HG03460 (cell line): ENCODE results near the gene BECN2.
"Not testable (repeated sequence)": the region's sequence is repeated elsewhere in the genome, so short reads cannot be mapped to it uniquely, and the experiment has no call there.

Experiments
- ATAC-seq: cut with Tn5 transposase; IDR thresholded peaks from one replicate; pipeline ENCODE4 v1.9.1; 2021; ENCODE audit not compliant: unreplicated experiment

The BECN2 gene

DNA sequence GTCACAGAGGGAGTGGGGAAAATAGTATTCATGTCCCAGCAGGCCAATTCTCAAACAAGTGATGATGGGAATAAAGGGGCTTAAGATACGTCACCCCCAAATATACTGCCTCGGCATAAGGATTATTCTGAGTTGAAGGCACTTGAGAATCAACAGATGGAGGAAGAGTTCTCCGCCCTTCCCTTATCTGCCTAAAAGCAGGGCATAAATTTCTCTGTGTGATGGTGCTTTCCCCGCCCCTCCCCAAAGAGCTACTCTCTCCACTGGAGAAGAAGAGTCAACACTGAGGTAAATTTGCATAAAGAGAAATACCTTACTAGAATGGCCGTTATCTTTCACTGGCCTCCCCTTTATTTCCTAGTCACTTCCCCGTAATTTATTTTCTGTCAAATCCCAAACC, 18.7 kb downstream of the BECN2 start:
- no peak for ATAC-seq

DNA sequence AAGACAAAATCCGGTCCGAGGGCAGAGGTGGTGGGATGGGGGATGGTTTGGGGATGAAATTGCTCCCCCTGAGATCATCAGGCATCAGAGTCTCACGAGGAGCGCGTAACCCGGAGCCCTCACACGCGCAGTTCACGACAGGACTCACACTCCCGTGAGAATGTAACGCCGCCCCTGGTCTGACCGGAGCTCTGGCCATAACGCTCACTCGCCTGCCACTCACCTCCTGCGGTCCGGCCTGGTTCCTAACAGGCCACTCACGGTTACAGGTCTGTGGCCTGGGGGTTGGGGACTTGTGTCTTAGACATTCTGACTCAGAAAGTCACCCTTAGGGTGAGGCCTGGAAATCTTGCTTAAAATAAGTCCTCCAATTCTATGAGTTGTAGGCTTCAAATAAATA, 21.5 kb downstream of the BECN2 start:
- no peak for ATAC-seq

DNA sequence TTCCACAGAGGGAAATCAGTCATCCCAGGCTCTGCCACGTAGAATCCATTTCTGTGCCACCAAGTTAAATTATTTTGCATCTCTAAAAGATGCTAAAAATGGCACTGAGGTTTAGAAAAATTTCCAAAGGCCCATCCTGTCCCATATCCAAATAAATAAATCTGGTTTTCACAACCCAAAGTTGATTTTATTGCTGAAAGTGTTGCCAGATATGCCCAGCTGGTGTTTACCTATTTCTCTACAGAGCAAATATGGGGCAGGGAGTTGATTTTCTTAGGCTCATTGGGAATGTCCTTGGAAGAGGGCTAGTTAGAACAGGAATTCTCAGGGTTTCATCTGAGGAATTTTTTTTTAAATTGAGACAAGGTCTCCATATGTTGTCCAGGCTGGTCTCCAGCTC, 22.4 kb downstream of the BECN2 start:
- no peak for ATAC-seq

DNA sequence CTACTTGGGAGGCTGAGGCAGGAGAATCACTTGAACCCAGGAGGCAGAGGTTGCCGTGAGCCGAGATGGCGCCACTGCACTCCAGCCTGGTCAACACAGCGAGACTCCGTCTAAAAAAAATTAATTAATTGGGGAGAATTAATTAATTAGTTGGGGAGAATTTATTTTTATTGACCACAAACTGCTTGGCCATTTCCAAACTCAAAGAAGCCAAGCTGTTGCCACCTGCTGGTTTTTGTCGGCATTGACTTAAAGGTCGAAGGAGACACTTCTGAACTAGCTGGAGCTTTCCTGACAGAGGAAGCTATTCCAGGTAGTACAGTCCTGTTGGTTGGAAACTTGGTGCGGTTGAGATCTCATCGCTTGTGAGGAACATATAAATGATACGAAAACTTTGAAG, 28.2 kb downstream of the BECN2 start:
- ATAC-seq: no peak

DNA sequence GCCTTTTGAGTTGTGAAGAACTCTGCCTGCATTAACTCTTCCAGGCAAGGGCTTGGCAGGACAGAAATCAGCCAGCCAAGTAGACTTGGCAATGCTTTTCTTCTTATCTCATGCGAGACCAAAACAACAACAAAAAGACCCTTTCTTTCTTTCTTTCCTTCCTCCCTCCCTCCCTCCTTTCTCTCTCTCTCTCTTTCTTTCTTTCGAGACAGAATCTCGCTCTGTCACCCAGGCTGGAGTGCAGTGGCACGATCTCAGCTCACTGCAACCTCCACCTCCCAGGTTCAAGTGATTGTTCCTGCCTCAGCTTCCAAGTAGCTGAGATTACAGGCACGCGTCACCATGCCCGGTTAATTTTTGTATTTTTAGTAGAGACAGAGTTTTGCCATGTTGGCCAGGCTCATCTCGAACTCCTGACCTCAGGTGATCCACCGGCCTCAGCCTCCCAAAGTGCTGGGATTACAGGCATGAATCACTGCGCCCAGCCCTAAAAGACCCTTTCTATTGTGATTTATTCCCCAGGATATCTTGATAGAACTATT, 30.9 kb downstream of the BECN2 start:
- ATAC-seq: not testable (repeated sequence)

DNA sequence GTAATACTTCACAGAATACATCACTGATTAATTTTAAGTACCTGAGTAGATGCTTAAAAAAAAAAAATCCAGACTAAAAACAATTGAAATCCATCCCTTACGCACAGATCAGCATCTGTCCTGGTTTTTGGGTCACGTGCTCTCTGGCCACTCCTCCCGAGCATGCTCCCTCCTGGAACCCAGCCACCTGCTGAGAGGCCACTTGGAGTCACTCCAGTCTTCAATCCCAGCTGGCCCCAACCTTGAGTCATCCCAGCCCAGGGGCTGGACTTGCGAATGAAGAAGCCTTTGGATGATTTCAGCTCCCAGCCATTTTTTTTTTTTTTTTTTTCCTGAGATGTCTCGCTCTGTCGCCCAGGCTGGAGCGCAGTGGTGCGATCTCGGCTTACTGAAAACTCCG, 32.5 kb downstream of the BECN2 start:
- ATAC-seq: no peak

DNA sequence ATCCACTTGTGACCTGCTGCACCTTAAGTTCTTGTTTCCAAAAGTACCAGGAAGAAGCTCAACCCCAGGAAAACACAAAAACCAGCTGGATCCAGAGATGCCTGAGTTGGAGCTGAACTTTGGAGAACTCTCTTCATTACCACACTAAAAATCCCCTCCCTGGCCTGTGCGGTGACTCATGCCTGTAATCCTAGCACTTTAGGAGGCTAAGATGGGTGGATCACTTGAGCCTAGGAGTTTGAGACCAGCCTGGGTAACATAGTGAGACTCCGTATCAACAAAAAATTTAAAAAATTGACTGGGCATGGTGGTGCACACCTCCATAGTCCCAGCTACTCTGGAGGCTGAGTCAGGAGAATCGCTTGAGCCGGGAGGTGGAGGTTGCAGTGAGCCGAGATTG, 35.2 kb downstream of the BECN2 start:
- ATAC-seq: no peak

DNA sequence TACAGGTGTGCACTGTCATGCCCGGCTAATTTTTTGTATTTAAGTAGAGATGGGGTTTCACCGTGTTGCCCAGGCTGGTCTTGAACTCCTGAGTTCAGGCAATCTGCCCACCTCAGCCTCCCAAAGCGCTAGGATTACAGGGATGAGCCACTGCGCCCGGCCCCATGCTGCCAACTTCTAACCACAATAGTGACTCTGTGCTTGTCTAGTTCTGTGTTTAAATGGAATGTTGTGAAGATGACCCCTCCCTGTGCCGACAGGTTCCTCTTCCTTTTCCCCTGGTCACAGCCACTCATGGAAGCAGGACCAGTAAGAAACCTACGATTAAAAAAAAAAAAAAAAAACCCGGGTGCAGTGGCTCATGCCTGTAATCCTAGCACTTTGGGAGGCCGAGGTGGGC, 36.6 kb downstream of the BECN2 start:
- ATAC-seq: no peak

DNA sequence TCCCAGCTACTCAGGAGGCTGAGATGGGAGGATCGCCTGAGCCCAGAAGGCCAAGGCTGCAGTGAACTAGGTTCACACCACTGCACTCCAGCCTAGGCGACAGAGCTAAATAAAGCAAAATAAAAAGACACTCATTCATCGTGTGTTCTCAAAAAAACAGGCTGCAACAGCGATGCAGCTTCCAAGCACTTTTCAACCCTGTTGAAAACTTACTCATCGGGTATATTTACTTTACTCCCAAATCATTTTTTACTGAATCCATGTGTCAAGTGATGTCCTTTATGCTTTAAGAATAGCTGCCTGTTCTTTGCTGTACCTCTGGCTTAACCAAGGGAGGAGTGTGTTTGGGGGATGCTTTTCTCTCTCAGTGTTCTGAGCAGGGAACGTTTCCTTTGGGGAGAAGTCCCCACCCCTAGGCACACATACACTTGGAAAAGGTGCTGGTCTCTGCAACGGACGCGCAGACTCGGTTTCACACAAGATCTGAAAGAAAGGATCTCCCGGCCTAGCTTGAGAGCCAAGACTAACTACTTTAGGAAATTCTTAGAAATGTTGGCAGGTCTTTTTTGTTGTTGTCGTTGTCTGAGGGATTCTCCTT, 39.9 kb downstream of the BECN2 start:
- no peak for ATAC-seq

DNA sequence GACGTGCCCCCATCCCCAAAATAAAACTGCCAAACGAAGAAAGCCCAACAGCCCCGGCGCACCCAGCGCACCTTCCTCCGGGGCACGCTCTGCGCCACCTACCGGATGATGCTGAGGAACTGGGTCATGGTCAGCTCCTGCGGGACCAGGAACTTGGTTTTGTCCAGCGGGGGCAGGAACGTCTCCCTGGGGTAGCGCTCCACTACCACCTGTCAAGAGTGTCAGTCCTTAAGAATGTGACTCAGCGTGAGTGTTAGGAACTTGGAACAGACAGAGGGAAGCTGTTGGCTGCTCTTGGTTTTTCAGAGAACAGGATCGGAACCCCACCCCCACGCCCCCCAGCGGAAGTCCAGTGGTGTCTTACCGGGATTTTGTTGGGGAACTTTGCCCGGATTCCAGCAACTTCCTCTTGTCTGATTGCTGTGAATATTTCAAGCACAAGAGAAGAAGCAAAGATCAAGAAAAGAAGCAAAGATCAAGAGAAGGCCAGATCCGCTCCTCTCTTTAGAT, 40.9 kb downstream of the BECN2 start:
- ATAC-seq: peak; percentile 80

DNA sequence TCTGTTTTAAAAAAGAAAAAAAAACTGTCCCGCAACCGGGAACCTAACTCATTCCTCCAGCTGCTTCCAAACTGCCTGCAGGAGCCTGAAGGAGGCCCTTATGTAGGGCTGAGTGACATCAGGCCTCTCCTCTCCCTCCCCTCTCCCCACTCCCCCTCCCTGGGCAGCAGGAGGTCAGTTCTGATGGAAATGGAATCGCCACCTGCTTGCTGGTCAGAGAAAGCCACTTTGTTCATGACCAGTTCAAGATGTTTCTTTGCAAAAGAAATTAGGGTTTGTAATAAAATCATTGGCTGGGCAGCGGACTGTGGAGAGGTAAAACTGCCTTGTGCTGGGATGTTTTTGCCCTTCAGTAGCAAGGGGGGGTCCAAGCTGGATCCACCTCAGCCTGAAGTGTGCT, 41.5 kb downstream of the BECN2 start, which contains the start of gene MAP1LC3C:
Gene MAP1LC3C, minus strand, starts transcription at position 73 of the 400 bp plus-strand sequence. CDS start 90 bp downstream, outside the sequence.
- no peak for ATAC-seq

DNA sequence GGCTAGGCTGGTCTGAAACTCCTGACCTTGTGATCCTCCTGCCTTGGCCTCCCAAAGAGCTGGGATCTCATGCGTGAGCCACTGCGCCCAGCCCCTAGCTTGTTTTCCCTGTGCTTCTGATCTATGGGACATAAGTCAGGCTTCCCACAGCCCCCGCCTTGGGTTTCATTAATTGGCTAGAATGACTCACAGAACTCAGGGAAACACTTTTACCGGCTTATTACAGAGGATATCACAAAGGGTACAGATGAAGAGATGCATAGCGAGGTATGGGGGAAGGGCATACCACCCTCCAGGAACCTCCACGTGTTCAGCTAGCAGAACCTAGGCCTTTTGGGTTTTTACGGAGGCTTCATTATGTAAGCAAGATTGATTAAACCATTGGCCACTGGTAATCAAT, 42.9 kb downstream of the BECN2 start:
- ATAC-seq: no peak

DNA sequence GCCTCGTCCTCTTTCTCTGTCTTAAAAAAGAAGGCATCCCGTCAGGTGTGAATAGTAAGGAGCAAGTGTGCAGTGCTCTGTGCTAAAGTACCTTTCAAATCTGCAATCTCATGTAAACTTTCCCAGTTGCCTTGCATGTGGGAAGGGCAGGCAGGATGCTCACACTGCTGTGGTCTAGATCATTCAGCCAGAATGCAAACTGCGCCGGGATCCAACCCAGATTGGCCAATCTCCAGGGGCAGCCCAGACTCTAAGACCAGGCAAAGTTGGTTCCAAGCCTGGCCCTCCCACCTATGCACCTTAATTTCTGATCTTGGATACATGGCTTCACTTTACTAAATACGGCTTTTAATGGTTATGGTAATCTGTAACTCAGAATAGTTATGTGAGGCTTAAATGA, 44.5 kb downstream of the BECN2 start:
- no peak for ATAC-seq

DNA sequence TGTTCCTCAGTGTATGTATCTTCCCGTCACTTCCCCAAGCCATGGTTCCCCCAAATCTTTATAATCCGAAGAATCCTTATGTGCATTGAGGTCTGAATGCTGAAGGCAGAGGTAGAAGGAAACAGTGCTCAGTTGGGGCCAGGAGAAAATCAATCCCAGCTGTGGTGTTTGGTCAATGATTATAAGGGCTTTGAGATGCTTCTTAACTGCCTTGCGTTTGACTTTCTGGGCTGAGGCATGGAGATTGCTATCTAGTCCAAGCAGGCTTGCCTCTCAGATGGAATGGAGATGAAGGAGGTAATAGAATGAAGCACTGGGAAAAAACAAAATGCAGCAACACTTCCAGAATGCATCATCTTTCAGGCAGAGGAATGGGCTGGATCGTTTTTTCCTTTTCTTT, 44.9 kb downstream of the BECN2 start:
- ATAC-seq: no peak

DNA sequence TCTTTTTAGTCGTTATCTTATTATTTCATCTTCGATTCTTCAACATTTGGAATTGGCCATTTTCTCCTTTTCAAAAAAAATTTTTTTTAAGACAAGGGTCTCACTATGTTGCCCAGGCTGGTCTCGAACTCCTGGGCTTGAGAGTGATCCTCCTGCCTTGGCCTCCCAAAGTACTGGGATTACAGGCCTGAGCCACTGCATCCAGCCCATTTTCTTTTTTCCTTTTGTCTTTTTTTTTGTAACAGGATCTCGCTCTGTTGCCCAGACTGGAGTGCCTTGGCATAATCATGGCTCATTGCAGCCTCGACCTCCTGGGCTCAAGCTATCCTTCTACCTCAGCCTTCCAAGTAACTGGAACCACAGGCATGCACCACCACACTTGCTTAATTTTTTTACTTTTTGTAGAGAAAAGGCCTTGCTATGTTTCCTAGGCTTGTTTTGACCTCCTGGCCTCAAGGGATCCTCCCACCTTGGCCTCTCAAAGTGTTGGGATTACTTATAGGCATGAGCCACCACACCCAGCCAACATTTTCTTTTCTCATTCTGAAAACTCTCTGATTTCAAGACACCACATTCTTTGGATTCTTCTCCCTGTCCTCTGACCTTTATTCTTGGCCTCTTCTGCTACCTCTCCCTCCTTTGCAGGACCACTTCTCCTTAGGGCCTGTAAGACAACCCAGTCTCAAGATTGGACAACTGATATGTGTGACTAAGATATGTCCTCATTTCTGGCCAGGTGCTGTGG, 47.4 kb downstream of the BECN2 start:
- no peak for ATAC-seq

DNA sequence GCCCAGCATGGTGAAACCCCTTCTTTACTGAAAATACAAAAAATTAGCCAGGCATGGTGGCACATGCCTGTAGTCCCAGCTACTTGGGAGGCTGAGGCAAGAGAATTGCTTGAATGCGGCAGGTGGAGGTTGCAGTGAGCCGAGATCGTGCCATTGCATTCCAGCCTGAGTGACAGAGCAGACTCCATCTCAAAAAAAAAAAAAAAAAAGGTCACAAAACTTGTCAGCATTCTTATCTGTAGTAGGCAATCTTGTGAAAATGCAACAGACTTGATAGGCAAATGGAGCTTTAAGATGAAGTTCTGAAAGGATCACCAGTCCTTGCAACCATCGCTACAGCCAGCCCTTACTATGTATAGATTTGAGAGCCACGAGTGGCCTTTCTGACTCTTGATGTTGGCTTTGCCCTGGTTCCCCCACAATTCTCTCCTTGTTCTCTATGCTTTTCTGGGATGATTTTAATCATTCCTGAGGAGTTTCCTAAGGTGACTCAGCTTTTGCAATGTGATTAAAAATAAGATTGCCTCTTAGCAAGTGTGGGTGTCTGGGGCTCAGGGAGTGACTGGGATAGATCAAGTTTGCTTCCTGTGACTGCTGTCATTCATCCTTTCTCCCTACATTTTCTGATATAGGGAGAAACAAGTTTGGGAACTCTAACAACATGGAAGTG, 48.4 kb downstream of the BECN2 start:
- no peak for ATAC-seq

DNA sequence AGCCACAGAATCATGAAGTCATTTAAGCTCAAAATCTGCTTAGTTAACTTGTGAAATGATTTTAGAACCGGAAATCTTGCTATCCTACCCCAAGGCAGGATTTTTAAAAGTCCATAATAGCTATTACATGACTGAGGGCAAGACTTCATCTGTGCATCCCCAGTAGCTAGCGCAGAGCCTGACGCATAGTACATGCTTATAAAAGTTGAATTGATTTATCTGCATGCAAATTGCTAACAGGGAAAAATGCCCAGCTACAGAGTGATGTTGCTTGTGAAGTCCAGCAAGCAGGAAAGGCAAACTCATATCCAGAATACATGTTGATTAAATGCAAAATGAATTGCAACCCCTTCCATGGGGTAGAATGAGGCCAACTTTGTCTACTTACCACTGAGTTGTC, 49.4 kb downstream of the BECN2 start:
- ATAC-seq: no peak
